Osteoblast (primary cell): Measurements from ENCODE around the gene SDF2L1. TPM values are rescaled to one million over a fixed set of nuclear protein-coding genes. Genes with fewer than 3 reads are reported as not detected.

Source experiments
- DNase-seq: peaks from one replicate; pipeline ENCODE4 v3.0.0; 2011; ENCODE audit warnings: low spot score, mixed read lengths; ENCODE audit not compliant: insufficient read length; ENCODE audit errors: missing footprints
- H2AFZ ChIP-seq: 2 replicates; pipeline ENCODE4 v1.6.0; 2011; ENCODE audit warnings: mild to moderate bottlenecking, low read length
- H3K27ac ChIP-seq: 2 replicates; pipeline ENCODE4 v1.5.1; 2011; ENCODE audit warnings: mild to moderate bottlenecking, low read depth, low read length, moderate library complexity
- H3K27me3 ChIP-seq: 2 replicates; pipeline ENCODE4 v1.6.0; 2012; ENCODE audit warnings: mild to moderate bottlenecking, control low read depth, inconsistent platforms, low read length, moderate library complexity; ENCODE audit not compliant: insufficient read depth
- H3K36me3 ChIP-seq: 2 replicates; pipeline ENCODE4 v1.5.1; 2011; ENCODE audit warnings: mild to moderate bottlenecking, low read length, control low read depth, moderate library complexity; ENCODE audit not compliant: insufficient read depth
- H3K4me1 ChIP-seq: 2 replicates; pipeline ENCODE4 v1.5.1; 2011; ENCODE audit warnings: mild to moderate bottlenecking, low read length, control low read depth, moderate library complexity; ENCODE audit not compliant: insufficient read depth
- H3K4me2 ChIP-seq: 2 replicates; pipeline ENCODE4 v1.6.0; 2011; ENCODE audit warnings: mild to moderate bottlenecking, low read length; ENCODE audit not compliant: insufficient read depth
- H3K4me3 ChIP-seq: fragments of 200-600 bp; sonication (generic); 3 replicates; pipeline ENCODE4 v1.5.1; 2012; ENCODE audit warnings: mild to moderate bottlenecking, low read length, inconsistent platforms; ENCODE audit not compliant: insufficient read depth
- H3K79me2 ChIP-seq: 2 replicates; pipeline ENCODE4 v1.6.0; 2012; ENCODE audit warnings: mild to moderate bottlenecking, low read length, control low read depth, inconsistent platforms; ENCODE audit not compliant: insufficient read depth
- H3K9me3 ChIP-seq: 2 replicates; pipeline ENCODE4 v1.5.1; 2011; ENCODE audit warnings: low read depth, low read length, control low read depth
- H4K20me1 ChIP-seq: 2 replicates; pipeline ENCODE4 v1.6.0; 2012; ENCODE audit warnings: mild to moderate bottlenecking, low read length, control low read depth; ENCODE audit not compliant: insufficient read depth
- total RNA-seq: library from RNA; depleted of rRNA; stranded (reverse); fragments of >200 nt; gene quantifications from 2 replicates; pipeline ENCODE4 v1.2.3, GENCODE V29; 2012
- TF ChIP-seq, protein P1 (sequence below): IDR thresholded peaks from 2 replicates; pipeline ENCODE4 v1.5.1; 2011; ENCODE audit warnings: mild to moderate bottlenecking, low read depth, low read length, moderate library complexity; ENCODE audit errors: extremely low read depth

SDF2L1 gene
- total RNA-seq, 1 donor = 10.5 TPM

DNA sequence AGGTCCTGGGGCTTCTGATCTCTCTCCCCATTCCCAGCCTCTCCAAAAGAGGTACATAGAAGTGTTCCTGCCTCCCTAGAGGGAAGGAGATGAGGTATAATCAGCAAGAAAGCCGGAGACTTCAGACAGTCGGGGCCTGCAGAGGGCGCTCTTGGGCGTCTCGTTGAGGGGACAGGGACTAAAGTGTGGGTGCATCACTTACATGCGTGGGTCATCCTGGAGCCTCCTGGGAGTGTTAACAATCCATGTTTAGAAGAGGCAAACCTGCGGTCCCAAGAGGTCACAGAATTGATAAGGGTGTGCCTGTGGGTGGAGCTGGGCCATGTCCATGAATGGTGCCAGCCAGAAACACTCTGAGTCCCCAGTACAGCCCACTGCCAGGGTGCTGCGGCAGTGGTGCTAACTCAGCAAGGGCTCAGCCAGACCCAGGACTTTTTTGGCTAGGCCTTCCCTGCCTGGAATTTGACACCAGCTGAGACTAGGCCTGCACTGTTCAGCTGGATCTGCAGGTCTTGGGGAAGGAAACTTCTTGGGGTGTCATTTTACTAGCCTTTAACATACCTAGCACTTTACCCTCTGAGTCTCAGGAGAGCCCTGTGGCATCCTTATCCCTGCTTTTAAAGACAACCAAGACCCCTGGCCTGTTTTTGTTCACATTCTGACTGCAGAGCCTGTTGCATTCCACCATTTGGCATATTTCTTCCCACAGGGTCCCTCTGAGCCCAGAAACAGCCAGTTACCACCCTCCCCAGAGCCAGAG is 17.8 kb upstream of the SDF2L1 start:
- peak overlapping the region; percentile 37 for H3K27ac ChIP-seq
- H3K4me3 ChIP-seq = no peak overlapping the region
- H3K79me2 ChIP-seq = peaks cover 80% of the 10 kb centered on the region
- H3K4me2 ChIP-seq = no peak overlapping the region
- H3K36me3 ChIP-seq = peaks cover 26% of the 10 kb centered on the region
- no peaks in the 10 kb centered on the region for H3K9me3 ChIP-seq
- peak; percentile 84 for DNase-seq
- H3K4me1 ChIP-seq = peaks cover 9% of the 10 kb centered on the region
- H2AFZ ChIP-seq = no peak overlapping the region
- H4K20me1 ChIP-seq = peaks cover 70% of the 10 kb centered on the region
- TF ChIP-seq, protein P1, sequence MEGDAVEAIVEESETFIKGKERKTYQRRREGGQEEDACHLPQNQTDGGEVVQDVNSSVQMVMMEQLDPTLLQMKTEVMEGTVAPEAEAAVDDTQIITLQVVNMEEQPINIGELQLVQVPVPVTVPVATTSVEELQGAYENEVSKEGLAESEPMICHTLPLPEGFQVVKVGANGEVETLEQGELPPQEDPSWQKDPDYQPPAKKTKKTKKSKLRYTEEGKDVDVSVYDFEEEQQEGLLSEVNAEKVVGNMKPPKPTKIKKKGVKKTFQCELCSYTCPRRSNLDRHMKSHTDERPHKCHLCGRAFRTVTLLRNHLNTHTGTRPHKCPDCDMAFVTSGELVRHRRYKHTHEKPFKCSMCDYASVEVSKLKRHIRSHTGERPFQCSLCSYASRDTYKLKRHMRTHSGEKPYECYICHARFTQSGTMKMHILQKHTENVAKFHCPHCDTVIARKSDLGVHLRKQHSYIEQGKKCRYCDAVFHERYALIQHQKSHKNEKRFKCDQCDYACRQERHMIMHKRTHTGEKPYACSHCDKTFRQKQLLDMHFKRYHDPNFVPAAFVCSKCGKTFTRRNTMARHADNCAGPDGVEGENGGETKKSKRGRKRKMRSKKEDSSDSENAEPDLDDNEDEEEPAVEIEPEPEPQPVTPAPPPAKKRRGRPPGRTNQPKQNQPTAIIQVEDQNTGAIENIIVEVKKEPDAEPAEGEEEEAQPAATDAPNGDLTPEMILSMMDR = peak; percentile 61
- H3K27me3 ChIP-seq = no peaks in the 10 kb centered on the region

DNA sequence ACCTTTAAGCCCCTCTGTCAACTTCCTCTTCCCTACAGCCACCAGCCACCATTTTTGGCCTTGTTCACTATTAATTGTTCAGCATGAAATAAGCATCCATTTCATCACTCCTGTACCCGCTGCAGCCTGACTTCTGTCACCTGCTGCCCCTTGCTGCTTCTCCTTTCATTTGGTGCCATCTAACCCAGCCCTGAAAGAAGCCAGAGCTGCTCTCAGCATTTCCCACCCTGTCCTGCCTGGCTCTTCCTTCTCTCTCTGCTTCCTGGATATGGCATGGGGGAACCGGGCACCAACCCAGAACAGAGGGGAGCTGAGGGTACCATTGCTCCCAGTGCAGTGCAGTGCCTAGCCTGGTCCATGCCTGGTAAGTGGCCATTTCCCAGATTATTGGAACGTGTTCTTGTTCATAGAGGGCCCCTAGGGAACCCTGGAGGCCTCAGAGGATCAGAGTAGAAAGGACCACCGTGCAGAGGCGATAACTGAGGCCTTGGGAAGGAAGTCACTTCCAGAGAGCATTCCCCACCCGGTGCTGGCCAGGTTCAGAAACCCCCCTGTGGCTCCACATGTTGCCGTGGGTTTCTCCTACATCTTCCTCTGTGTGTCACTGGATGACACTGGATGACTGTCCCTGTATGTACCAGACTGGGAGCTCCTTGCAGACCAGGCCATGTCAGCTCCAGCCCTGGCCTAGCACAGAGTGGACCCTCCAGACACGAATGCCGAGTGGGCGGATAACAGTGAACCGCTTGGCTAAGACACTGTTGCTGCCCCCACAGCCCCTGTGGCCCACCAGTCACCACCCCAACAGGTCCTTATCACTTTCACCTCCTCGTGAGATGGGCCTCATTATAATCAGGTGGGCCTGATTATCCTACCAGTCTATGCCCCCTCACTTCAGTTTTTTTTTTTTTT is 17.0 kb upstream of the SDF2L1 start:
- peaks cover 62% of the 10 kb centered on the region for H4K20me1 ChIP-seq
- no peak overlapping the region for H3K27ac ChIP-seq
- peaks cover 26% of the 10 kb centered on the region for H3K36me3 ChIP-seq

DNA sequence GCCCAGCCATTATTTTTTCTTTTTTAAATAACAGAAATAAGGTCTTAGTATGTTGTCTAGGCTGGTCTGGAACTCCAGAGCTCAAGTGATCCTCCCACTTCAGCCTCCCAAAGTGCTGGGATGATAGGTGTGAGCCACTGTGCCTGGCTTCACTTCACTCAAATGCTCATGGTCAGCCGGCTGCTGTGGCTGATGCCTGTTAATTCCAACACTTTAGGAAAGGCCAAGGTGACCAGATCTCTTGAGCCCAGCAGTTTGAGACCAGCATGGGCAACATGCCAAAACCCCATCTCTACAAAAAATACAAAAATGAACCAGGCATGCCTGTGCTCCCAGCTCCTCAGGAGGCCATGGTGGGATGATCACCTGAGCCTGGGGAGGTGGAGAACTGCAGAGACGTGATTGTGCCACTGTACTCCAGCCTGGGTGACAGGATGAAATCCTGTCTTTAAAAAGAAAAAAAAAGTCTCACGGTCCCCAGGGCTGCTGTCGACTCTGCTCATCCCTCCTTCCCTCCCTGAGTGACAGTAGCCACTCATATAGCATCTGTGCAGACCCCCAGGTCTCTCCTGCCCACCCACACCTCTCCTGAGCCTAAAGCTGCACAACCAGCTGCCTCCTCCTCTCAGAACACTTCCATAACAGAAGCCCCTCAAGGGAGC is 15.9 kb upstream of the SDF2L1 start:
- Histone ChIP-seq H3K4me3 (no peak overlapping the region), H3K4me2 (no peak overlapping the region), H3K27me3 (no peaks in the 10 kb centered on the region), H3K27ac (no peak overlapping the region), H3K9me3 (no peaks in the 10 kb centered on the region), H3K79me2 (peaks cover 66% of the 10 kb centered on the region), H3K4me1 (peaks cover 9% of the 10 kb centered on the region), H2AFZ (no peak overlapping the region), H4K20me1 (peaks cover 51% of the 10 kb centered on the region), H3K36me3 (peaks cover 26% of the 10 kb centered on the region)
- TF ChIP-seq, protein P1 = no peak
- DNase-seq = no peak

More for the DNA sequence above, 17.0 kb upstream of the SDF2L1 start:
- Histone ChIP-seq H3K4me2 (no peak overlapping the region), H3K79me2 (peaks cover 76% of the 10 kb centered on the region), H3K4me3 (no peak overlapping the region), H3K4me1 (peaks cover 9% of the 10 kb centered on the region), H3K27me3 (no peaks in the 10 kb centered on the region), H3K9me3 (no peaks in the 10 kb centered on the region), H2AFZ (no peak overlapping the region)
- DNase-seq = peak; percentile 73
- TF ChIP-seq, protein P1 = no peak
